Endodermal cell (in vitro differentiated cells): ENCODE measurements around the gene ATP1A1. TPM values are rescaled to one million over a fixed set of nuclear protein-coding genes. Genes with fewer than 3 reads are reported as not detected.

Experiments
- DNase-seq: peaks from one replicate; pipeline ENCODE4 v3.0.0-alpha.2; 2017
- H3K27ac ChIP-seq: 2 replicates; pipeline ENCODE4 v1.5.1; 2013; ENCODE audit warnings: mild to moderate bottlenecking, low read depth, low read length, moderate library complexity
- H3K27me3 ChIP-seq: 2 replicates; pipeline ENCODE4 v1.6.1; 2013; ENCODE audit warnings: mild to moderate bottlenecking, low read length, moderate library complexity; ENCODE audit not compliant: insufficient read depth, control insufficient read depth, poor library complexity, severe bottlenecking
- H3K36me3 ChIP-seq: 2 replicates; pipeline ENCODE4 v1.7.0; 2013; ENCODE audit warnings: mild to moderate bottlenecking, low read length, moderate library complexity; ENCODE audit not compliant: control insufficient read depth, insufficient read depth
- H3K4me1 ChIP-seq: one replicate; pipeline ENCODE4 v1.7.0; 2013; ENCODE audit warnings: low read length; ENCODE audit not compliant: control insufficient read depth, insufficient read depth
- H3K4me3 ChIP-seq: 2 replicates; pipeline ENCODE4 v1.5.1; 2013; ENCODE audit warnings: mild to moderate bottlenecking, low read length, moderate library complexity
- H3K9ac ChIP-seq: 2 replicates; pipeline ENCODE4 v1.6.1; 2013; ENCODE audit warnings: mild to moderate bottlenecking, low read length, moderate library complexity; ENCODE audit not compliant: poor library complexity, severe bottlenecking; ENCODE audit errors: extremely low read depth
- H3K9me3 ChIP-seq: 2 replicates; pipeline ENCODE4 v1.6.1; 2013; ENCODE audit warnings: mild to moderate bottlenecking, low read length, moderate library complexity; ENCODE audit not compliant: control insufficient read depth
- H3K27ac Mint-ChIP-seq: 2 replicates; pipeline ENCODE4 v1.8.0; 2020; ENCODE audit warnings: mixed read lengths
- H3K27me3 Mint-ChIP-seq: 2 replicates; pipeline ENCODE4 v1.8.0; 2021; ENCODE audit warnings: mild to moderate bottlenecking, mixed read lengths; ENCODE audit not compliant: insufficient read depth
- H3K36me3 Mint-ChIP-seq: 2 replicates; pipeline ENCODE4 v1.8.0; 2020; ENCODE audit warnings: low read depth, mixed read lengths
- H3K4me1 Mint-ChIP-seq: 2 replicates; pipeline ENCODE4 v1.8.0; 2020; ENCODE audit warnings: mixed read lengths
- H3K4me3 Mint-ChIP-seq: 2 replicates; pipeline ENCODE4 v1.8.0; 2020; ENCODE audit warnings: mild to moderate bottlenecking, moderate library complexity, mixed read lengths
- H3K9me3 Mint-ChIP-seq: 2 replicates; pipeline ENCODE4 v1.8.0; 2020; ENCODE audit warnings: mild to moderate bottlenecking, mixed read lengths
- WGBS, 2 experiments: methylation state at CpG; one replicate each; pipeline versions ENCODE4 v1.1.5 to v1.1.7; 2013; ENCODE audit warnings: missing lambda C conversion rate in 2 of 2, mixed read lengths in 1 of 2; ENCODE audit not compliant: insufficient coverage in 1 of 2, insufficient read length in 1 of 2; 5-methylcytosine and 5-hydroxymethylcytosine counted together
- total RNA-seq, 2 donors: library from RNA; stranded (reverse); fragmentation: NEBNext Ultra II Directional in 1 of 2; extraction: Animal tissue kit (Norgen Biotek cat#: 25700) in 1 of 2; gene quantifications; 2 replicates in 1 of 2; 3 replicates in 1 of 2; pipeline ENCODE4 v1.2.1, GENCODE V29; 2021
- TF ChIP-seq, protein P1 (sequence below): fragments of 200-600 bp; sonication (generic); conservative IDR thresholded peaks from 2 replicates; pipeline ENCODE4 v1.5.0; 2021; ENCODE audit warnings: antibody characterized with exemption, mild to moderate bottlenecking

ATP1A1 gene
- total RNA-seq, 2 donors from 2014 or later: 359 to 398 TPM

DNA sequence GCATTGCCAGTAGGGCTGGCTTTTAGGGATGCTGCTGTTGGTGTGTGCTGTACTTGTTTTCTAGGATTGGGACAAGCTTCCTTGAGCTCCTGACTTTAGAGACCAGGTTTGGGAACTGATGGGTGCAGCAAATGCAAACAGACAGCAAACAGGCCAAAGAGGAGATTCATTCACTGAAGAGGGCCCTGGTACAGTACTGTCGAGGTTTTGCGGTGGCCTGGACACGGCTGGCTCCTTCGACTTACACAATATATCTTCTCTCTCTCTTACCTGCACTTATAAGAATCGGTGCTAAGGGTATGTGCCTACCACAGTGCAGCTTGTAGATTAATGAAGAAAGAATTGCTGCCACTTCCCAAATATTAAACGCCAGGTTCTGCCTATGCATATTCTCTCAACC lies 44.6 kb downstream of the ATP1A1 start:
- Mint-ChIP-seq H3K4me3 (peak overlapping the region; percentile 73), H3K27ac (peak overlapping the region; percentile 93), H3K4me1 (peaks cover 58% of the 10 kb centered on the region), H3K27me3 (no peaks in the 10 kb centered on the region), H3K9me3 (no peaks in the 10 kb centered on the region), H3K36me3 (no peaks in the 10 kb centered on the region)
- no peaks in the 10 kb centered on the region for H3K9me3 ChIP-seq
- DNase-seq: no peak
- no peaks in the 10 kb centered on the region for H3K27me3 ChIP-seq
- peak overlapping the region; percentile 58 for H3K9ac ChIP-seq
- H3K4me1 ChIP-seq: peaks cover 36% of the 10 kb centered on the region
- WGBS, 2 experiments: 87 to 100% methylated on average over 3 to 6 of the region's 6 CpGs
- TF ChIP-seq, protein P1, sequence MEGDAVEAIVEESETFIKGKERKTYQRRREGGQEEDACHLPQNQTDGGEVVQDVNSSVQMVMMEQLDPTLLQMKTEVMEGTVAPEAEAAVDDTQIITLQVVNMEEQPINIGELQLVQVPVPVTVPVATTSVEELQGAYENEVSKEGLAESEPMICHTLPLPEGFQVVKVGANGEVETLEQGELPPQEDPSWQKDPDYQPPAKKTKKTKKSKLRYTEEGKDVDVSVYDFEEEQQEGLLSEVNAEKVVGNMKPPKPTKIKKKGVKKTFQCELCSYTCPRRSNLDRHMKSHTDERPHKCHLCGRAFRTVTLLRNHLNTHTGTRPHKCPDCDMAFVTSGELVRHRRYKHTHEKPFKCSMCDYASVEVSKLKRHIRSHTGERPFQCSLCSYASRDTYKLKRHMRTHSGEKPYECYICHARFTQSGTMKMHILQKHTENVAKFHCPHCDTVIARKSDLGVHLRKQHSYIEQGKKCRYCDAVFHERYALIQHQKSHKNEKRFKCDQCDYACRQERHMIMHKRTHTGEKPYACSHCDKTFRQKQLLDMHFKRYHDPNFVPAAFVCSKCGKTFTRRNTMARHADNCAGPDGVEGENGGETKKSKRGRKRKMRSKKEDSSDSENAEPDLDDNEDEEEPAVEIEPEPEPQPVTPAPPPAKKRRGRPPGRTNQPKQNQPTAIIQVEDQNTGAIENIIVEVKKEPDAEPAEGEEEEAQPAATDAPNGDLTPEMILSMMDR: no peak
- no peak overlapping the region for H3K27ac ChIP-seq
- H3K36me3 ChIP-seq: no peaks in the 10 kb centered on the region
- H3K4me3 ChIP-seq: peak overlapping the region; percentile 83

DNA sequence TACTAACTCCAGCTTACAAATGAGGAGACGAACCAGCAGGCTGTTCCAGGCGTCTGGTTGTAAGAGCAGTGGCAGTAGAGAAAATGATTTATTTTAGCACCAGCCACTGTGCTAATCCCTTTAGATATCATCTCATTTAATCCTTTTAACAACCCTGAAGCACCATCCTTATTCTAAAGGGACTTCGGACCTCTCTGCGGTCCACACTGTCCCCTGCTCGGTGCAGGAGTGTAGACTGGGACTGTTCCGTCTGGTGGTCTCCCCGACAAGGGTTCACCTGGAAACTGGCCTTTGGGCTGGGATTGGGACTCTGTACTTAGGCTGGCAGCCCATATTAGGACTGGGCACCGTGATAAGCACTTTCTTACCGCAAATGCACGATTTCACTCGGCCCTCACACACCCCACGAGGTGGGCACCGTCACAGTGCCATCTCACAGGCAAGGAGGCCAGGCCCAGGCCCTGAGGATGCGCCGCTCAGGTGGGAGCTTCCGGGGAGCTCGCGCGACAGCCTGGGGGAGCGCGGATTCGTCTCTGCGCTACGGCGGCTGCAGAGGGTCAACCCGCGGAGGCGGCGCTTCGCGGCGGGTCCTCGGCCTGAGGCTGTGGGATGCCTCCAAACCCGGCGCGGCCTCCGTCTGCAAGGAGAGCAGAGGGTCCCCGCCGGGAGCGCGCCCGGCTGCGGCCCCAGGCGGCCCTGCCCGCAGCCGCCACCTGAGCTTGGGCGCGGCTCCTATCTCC lies 45.2 kb downstream of the ATP1A1 start:
- Histone ChIP-seq H3K4me3 (peak overlapping the region; percentile 83), H3K36me3 (no peaks in the 10 kb centered on the region), H3K9me3 (no peaks in the 10 kb centered on the region), H3K4me1 (peaks cover 36% of the 10 kb centered on the region), H3K27ac (peak overlapping the region; percentile 21), H3K9ac (peak overlapping the region; percentile 58), H3K27me3 (no peaks in the 10 kb centered on the region)
- H3K9me3 Mint-ChIP-seq: no peaks in the 10 kb centered on the region
- TF ChIP-seq, protein P1: no peak
- H3K4me3 Mint-ChIP-seq: peak overlapping the region; percentile 73
- H3K4me1 Mint-ChIP-seq: peaks cover 54% of the 10 kb centered on the region
- H3K27me3 Mint-ChIP-seq: no peaks in the 10 kb centered on the region
- 9 to 13% methylated on average over 18 to 48 of the region's 48 CpGs for WGBS, 2 experiments
- no peaks in the 10 kb centered on the region for H3K36me3 Mint-ChIP-seq
- peak overlapping the region; percentile 93 for H3K27ac Mint-ChIP-seq
- DNase-seq: peak; percentile 92

DNA sequence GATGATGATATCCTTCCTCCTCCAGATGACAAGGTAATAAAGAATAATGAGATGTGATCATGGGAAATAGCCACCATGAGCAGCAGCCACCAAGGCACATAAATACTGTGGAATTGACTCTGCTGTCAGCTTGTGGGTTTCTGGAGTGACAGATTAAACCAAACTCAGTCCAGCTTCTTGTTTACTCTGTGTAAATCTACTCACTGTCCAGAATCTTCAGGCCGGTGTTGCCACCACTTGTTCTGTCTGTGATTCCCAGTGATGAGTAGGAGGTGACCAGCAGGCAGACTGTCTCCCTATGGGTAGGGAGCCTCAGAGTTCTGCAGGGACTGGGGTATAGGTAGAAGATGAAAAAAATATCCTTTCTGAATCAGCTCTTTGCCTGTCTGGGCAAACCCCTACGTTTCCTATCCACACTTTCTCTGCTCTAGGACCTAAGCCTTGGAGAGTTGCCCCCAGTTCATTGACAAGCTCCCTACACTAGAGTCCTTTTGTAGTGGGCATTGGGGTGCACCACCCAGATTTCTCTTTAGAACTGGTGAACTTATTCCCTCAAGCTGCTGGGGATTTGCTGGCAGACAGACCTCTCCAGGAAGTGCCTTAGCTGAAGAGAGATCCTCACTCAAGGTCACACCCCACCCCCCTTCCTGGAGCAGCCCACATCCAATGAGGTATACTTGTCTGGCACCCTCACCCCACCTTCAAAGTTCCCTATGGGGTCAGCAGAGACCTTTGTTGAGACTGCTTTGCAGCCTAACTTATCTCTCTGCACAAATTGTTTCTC lies 47.6 kb downstream of the ATP1A1 start:
- peak overlapping the region; percentile 27 for H3K27ac Mint-ChIP-seq
- no peak overlapping the region for H3K27ac ChIP-seq
- H3K27me3 Mint-ChIP-seq: no peaks in the 10 kb centered on the region
- TF ChIP-seq, protein P1: no peak
- H3K36me3 Mint-ChIP-seq: no peaks in the 10 kb centered on the region
- H3K9ac ChIP-seq: no peak overlapping the region
- no peaks in the 10 kb centered on the region for H3K9me3 ChIP-seq
- H3K9me3 Mint-ChIP-seq: no peaks in the 10 kb centered on the region
- no peak for DNase-seq
- peaks cover 33% of the 10 kb centered on the region for H3K4me1 ChIP-seq
- H3K4me1 Mint-ChIP-seq: peaks cover 36% of the 10 kb centered on the region
- WGBS, 2 experiments: 93 to 100% methylated on average over 2 of the region's 2 CpGs
- H3K27me3 ChIP-seq: no peaks in the 10 kb centered on the region
- no peak overlapping the region for H3K4me3 Mint-ChIP-seq
- H3K36me3 ChIP-seq: no peaks in the 10 kb centered on the region
- H3K4me3 ChIP-seq: peak overlapping the region; percentile 3
